ENCODE measurements around the gene LYG2. TPM values are rescaled to one million over a fixed set of nuclear protein-coding genes. Genes with fewer than 3 reads are reported as not detected.

Gene LYG2
- not detected in 2 replicates for total RNA-seq

DNA sequence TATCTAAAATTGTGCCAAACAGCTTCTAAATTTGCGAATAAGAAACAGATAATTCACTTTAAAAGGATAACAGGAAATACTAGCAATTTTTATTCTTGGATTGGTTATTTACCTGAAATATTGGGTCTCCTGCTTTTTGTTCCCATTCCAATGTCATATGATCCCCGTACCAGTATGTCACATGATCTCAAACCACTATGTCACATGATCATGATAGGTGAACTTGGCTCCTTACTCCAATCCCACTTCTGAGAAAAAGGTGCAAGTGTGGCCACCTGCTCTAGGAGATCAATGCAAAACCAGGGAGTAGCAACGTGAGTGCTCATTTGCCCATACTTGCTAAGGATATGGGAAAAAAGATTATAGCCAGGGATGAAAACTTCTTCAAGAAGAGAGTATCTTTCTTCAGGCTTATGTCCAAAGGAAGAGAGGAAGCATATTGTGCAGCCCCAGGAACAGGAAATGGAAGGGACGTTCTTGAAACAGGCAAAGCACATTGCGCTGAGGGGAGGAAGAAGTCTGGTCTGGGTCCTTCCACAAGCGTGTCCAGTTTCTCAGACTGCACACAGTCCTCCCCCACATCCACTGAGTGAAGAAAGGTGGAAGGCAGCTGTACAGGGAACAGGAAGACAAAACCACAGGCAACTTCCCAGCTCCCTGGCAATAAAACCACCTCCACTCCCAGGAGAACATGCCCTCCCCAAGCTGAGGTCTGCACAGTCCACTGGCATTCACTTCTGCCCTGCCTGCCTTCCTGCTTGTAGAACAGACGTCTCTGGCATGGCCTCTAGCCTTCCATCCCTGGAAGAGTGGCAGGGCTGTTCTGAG lies at the start of gene LYG2:
Gene LYG2 (minus strand): TSS at position 176 of the 828 bp plus-strand sequence. CDS start 1,406 bp downstream, outside the sequence.

DNA sequence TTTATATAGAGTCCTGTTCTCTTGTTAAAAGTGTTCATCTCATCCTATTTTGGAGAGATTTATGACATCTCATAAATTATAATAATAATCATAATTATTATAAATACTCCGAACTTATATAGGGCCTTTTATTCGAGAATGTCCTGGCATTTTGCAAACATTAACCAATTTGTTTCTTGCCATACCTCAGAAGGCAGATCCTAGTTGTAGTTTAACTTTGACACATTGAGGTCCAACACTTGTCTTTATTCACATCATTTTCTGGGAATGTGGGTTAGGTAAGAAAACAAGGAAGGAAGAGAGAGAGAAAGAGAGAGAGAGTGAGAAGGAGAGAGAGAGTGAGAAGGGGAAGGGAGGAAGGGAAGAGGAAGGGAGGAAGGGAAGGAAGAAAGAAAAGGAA lies 45.6 kb upstream of the LYG2 start, which contains the start of gene LYG1:
Gene LYG1 (minus strand): TSS at position 101 of the 400 bp plus-strand sequence. CDS start 5,527 bp downstream, outside the sequence.

Other genes starting within 250 kb of the LYG2 start
- 0.16 and 2.8 TPM in 2 replicates for gene C2orf15, start 114.0 kb downstream of the LYG2 start, total RNA-seq
- 1.6 and 1.9 TPM in 2 replicates for gene TSGA10, start 100.7 kb downstream of the LYG2 start, total RNA-seq
- gene LIPT1, start 100.7 kb downstream of the LYG2 start, total RNA-seq = 2.9 and 3.3 TPM in 2 replicates
- 11.5 and 14.8 TPM in 2 replicates for gene MITD1, start 74.6 kb downstream of the LYG2 start, total RNA-seq
- gene MRPL30, start 74.5 kb downstream of the LYG2 start, total RNA-seq = 26.7 and 27.2 TPM in 2 replicates
- gene LYG1, start 45.5 kb upstream of the LYG2 start, total RNA-seq = 0.51 TPM in 1 of 2 replicates, not detected in the other
- 19.9 and 43.2 TPM in 2 replicates for gene TXNDC9, start 80.7 kb upstream of the LYG2 start, total RNA-seq
- 14.7 and 15.0 TPM in 2 replicates for gene EIF5B, start 81.7 kb upstream of the LYG2 start, total RNA-seq
- gene REV1, start 234.4 kb upstream of the LYG2 start, total RNA-seq = 10.8 and 15.0 TPM in 2 replicates

All from mesangial cell (primary cell).